Prostate gland (tissue), 2 donors: ENCODE results near the gene PLXNC1.

ENCODE experiments used
- CTCF ChIP-seq, 4 experiments: fragments of 200-600 bp in 2 of 4; fragments of 450-650 bp in 2 of 4; sonication (generic) in 2 of 4; IDR thresholded peaks; 1 replicate in 3 of 4; 2 replicates in 1 of 4; pipeline ENCODE4 v1.5.1; 2016 to 2019; ENCODE audit warnings: antibody characterized with exemption in 4 of 4, mild to moderate bottlenecking in 2 of 4, moderate library complexity in 2 of 4
- POLR2A ChIP-seq: fragments of 450-650 bp; IDR thresholded peaks from one replicate; pipeline ENCODE4 v1.6.1; 2016; ENCODE audit warnings: antibody characterized with exemption, mild to moderate bottlenecking
- POLR2AphosphoS5 ChIP-seq: sonication (generic); formaldehyde crosslinking; IDR thresholded peaks from one replicate; pipeline ENCODE4 v1.6.1; 2017; ENCODE audit warnings: antibody characterized with exemption

GRCh38 chr12:94280063-94280462 lies 131.7 kb downstream of the PLXNC1 start:
- TF ChIP-seq POLR2A (no peak), POLR2AphosphoS5 (no peak), CTCF (IDR thresholded peaks at IDR 0.05) (no peak)
